Breast epithelium (tissue), 4 donors: ENCODE results near the gene ENPP6. TPM values are rescaled to one million over a fixed set of nuclear protein-coding genes. Genes with fewer than 3 reads are reported as not detected.

Experiments
- DNase-seq, 2 donors: peaks; one replicate each; pipeline ENCODE4 v3.0.0-alpha.2; 2019; ENCODE audit warnings: low spot score in 2 of 2
- H3K27ac ChIP-seq, 2 donors: fragments of 200-600 bp; sonication (generic) in 1 of 2; one replicate each; pipeline ENCODE4 v1.5.1; 2016 to 2019; ENCODE audit warnings: mild to moderate bottlenecking in 1 of 2
- H3K27me3 ChIP-seq, 2 donors: fragments of 200-600 bp; sonication (generic) in 1 of 2; one replicate each; pipeline versions ENCODE4 v1.5.1 to v1.6.0; 2017 to 2019; ENCODE audit warnings: control low read depth in 1 of 2, mild to moderate bottlenecking in 1 of 2
- H3K36me3 ChIP-seq: fragments of 200-600 bp; one replicate; pipeline ENCODE4 v1.5.1; 2019
- H3K4me1 ChIP-seq, 2 donors: fragments of 200-600 bp; sonication (generic); one replicate each; pipeline ENCODE4 v1.5.1; 2016 to 2019; ENCODE audit warnings: control low read depth in 1 of 2
- H3K4me3 ChIP-seq, 3 donors: fragments of 200-600 bp; sonication (generic); 1 replicate in 2 of 3; 2 replicates in 1 of 3; pipeline ENCODE4 v1.5.1; 2016 to 2019; ENCODE audit warnings: mild to moderate bottlenecking in 3 of 3, moderate library complexity in 2 of 3
- H3K9me3 ChIP-seq, 2 donors: fragments of 200-600 bp; sonication (generic) in 1 of 2; one replicate each; pipeline ENCODE4 v1.5.1; 2016 to 2019; ENCODE audit warnings: control low read depth in 1 of 2
- CTCF ChIP-seq, 3 donors: fragments of 450-650 bp; IDR thresholded peaks; one replicate each; pipeline ENCODE4 v1.5.1; 2016 to 2017; ENCODE audit warnings: antibody characterized with exemption in 3 of 3, mild to moderate bottlenecking in 3 of 3, moderate library complexity in 3 of 3
- POLR2A ChIP-seq: fragments of 450-650 bp; IDR thresholded peaks from one replicate; pipeline ENCODE4 v1.6.1; 2016; ENCODE audit warnings: antibody characterized with exemption, mild to moderate bottlenecking, moderate library complexity
- POLR2AphosphoS5 ChIP-seq, 3 donors: sonication (generic); formaldehyde crosslinking; IDR thresholded peaks; one replicate each; pipeline ENCODE4 v1.6.1; 2017; ENCODE audit warnings: antibody characterized with exemption in 3 of 3
- intact Hi-C: fragments of 100-400 bp; cut with DNase I; formaldehyde crosslinking; loops from one replicate; pipeline ENCODE4 v1.15.1; 2023; ENCODE audit warnings: low total_unique reads
- total RNA-seq, 3 donors: library from RNA; depleted of rRNA; stranded (reverse); fragments of >200 nt; gene quantifications; one replicate each; pipeline ENCODE4 v1.1.0, GENCODE V29; 2016

Gene ENPP6
- total RNA-seq, 3 donors from 2014 or later, result 0.16 to 0.59 (median 0.33) TPM

DNA sequence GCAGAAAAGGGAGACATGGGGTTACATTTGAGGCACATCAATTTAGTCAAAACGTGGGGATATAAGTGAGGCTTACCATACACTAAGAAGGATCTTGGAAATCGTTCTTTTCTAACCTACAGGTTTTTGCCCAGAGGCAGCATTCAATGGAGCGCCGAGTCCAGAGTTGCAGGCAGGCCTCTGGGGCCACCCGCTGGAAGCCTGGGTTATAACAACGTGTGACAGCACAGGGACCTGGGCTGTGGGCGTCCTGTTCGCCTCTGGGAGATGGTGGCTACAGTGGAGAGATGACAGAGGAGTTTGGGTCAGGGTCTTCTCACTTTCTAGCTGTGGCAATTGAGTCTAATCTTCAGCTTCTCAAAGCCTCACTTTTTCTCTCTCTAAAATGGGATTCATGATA is 53.9 kb downstream of the ENPP6 start:
- no peaks in the 10 kb centered on the region for H3K4me1 ChIP-seq
- no peaks in the 10 kb centered on the region for H3K9me3 ChIP-seq
- DNase-seq, result no peak
- H3K27me3 ChIP-seq, result no peaks in the 10 kb centered on the region
- no peak overlapping the region for H3K27ac ChIP-seq
- no peak overlapping the region for H3K4me3 ChIP-seq
- H3K36me3 ChIP-seq, result no peaks in the 10 kb centered on the region
- intact Hi-C loops, result no loop called here
- no peak for TF ChIP-seq POLR2AphosphoS5 (IDR thresholded peaks at IDR 0.05)
- peak in 2 of 3 donors; percentile 28 to 34 for TF ChIP-seq CTCF (IDR thresholded peaks at IDR 0.05)
- TF ChIP-seq POLR2A, result no peak

DNA sequence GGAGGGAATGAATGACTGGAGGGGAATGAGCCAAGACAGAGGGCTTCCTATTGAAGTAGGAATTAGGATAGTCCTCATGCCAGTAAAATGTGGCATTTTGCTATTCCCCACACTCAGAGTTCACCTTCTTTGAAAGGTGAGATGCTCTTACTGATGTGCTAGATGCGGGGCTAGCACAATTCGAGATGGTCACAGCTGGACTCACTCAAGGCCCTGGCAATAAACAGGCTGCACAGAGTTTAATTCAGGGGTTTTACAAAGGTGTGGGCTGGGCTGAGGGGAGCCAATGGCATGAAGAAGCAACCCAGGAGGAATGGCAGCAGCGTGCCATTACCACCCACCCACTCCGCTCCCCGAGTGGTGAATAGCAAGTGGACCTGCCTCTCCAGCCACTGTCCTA is 55.1 kb downstream of the ENPP6 start:
- Histone ChIP-seq H3K36me3 (no peaks in the 10 kb centered on the region), H3K27me3 (no peaks in the 10 kb centered on the region), H3K4me1 (no peaks in the 10 kb centered on the region), H3K9me3 (no peaks in the 10 kb centered on the region), H3K27ac (no peak overlapping the region), H3K4me3 (no peak overlapping the region)
- TF ChIP-seq POLR2A (no peak), POLR2AphosphoS5 (IDR thresholded peaks at IDR 0.05) (no peak), CTCF (IDR thresholded peaks at IDR 0.05) (no peak)
- no peak for DNase-seq
- intact Hi-C loops, result no loop called here

DNA sequence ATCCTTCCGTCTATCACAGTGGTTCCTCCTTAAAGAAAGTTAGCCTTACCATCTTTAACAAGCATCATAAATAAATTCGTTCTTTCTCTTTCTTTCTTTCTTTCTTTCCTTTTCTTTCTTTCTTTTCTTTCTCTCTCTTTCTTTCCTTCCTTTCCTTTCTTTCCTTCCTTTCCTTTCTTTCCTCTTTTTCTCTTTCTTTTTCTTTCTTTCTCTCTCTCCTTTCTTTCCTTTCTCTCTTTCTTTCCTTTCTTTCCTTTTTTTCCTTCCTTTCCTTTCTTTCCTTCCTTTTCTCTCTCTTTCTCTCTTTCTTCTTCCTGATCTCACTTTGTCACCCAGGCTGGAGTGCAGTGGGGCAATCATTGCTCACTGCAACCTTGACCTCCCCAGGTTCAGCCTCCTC is 60.4 kb downstream of the ENPP6 start:
- H3K27ac ChIP-seq, result no peak overlapping the region
- H3K36me3 ChIP-seq, result no peaks in the 10 kb centered on the region
- H3K4me3 ChIP-seq, result no peak overlapping the region
- no peak for TF ChIP-seq POLR2AphosphoS5 (IDR thresholded peaks at IDR 0.05)
- no peak for TF ChIP-seq POLR2A
- TF ChIP-seq CTCF (IDR thresholded peaks at IDR 0.05), result no peak
- H3K27me3 ChIP-seq, result no peaks in the 10 kb centered on the region
- intact Hi-C loops, result no loop called here
- H3K9me3 ChIP-seq, result no peaks in the 10 kb centered on the region
- no peaks in the 10 kb centered on the region for H3K4me1 ChIP-seq
- DNase-seq, result no peak

DNA sequence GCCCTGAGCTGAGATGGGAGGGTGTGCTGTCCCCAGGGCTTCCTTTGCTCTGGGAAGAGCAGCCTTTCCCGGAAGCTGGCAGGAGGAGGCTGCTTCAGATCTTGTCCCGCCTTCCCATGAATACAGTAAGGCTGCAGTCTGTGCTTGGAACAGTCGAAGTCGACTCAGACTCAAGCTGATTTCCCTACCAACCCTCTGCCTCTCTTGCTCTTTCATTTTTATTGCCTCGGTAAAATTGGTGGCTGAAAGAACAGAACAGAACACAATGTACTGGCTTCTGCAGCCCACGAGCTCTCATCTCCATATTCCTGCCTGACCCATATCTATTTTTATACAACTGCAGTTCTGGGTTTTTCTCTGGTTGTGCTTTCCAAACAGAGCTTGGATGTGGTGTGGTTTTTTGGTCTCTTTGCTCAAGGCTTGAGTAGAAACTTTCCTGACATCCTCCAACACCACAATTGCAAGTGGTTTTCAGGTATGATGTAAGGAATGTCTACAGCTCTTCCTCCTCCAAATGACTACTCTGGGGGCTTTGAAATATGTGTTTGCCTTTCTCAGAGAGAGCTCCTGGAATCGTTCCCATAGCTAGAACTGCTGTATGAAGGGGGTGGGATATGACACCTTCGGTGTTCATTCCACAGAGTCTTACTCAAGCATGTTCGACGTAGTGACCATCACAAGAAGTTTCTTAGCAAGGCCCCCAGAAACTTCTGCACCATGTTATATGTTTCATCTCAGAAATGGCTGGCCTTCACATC is 61.3 kb downstream of the ENPP6 start:
- H3K27ac ChIP-seq, result no peak overlapping the region
- H3K36me3 ChIP-seq, result no peaks in the 10 kb centered on the region
- H3K4me3 ChIP-seq, result no peak overlapping the region
- TF ChIP-seq CTCF (IDR thresholded peaks at IDR 0.05) (no peak), POLR2A (no peak), POLR2AphosphoS5 (IDR thresholded peaks at IDR 0.05) (no peak)
- H3K9me3 ChIP-seq, result no peaks in the 10 kb centered on the region
- DNase-seq, result no peak
- H3K27me3 ChIP-seq, result no peaks in the 10 kb centered on the region
- H3K4me1 ChIP-seq, result no peaks in the 10 kb centered on the region
- intact Hi-C loops, result no loop called here

GRCh38 chr4:184154199-184154598 is 63.5 kb downstream of the ENPP6 start:
- TF ChIP-seq POLR2AphosphoS5 (IDR thresholded peaks at IDR 0.05) (no peak), POLR2A (no peak)
- no peaks in the 10 kb centered on the region for H3K27me3 ChIP-seq
- H3K9me3 ChIP-seq, result no peaks in the 10 kb centered on the region
- no peaks in the 10 kb centered on the region for H3K36me3 ChIP-seq
- H3K4me1 ChIP-seq, result no peaks in the 10 kb centered on the region
- no peak overlapping the region for H3K27ac ChIP-seq
- DNase-seq, result no peak
- no peak overlapping the region for H3K4me3 ChIP-seq
- intact Hi-C loops, result no loop called here
